ENCODE measurements around the gene C4orf50.

The C4orf50 gene

GRCh38 chr4:6055030-6055429 is 36.8 kb upstream of the C4orf50 start:
- H3K36me3 ChIP-seq (ENCODE audit: control insufficient read depth in 1 of 2, insufficient read depth in 2 of 2, low read length in 2 of 2), result no peaks in the 10 kb centered on the region
- no peaks in the 10 kb centered on the region for H3K4me1 ChIP-seq (ENCODE audit: control insufficient read depth in 1 of 2, insufficient read depth in 2 of 2, low read length in 2 of 2)
- no peak overlapping the region for H3K27ac ChIP-seq (ENCODE audit: low read depth, low read length)
- no peak overlapping the region for H3K4me3 ChIP-seq (ENCODE audit: low read depth in 1 of 2, low read length in 2 of 2)
- H3K9ac ChIP-seq (ENCODE audit: low read depth in 1 of 2, low read length in 2 of 2), result no peak overlapping the region
- H3K9me3 ChIP-seq (ENCODE audit: control insufficient read depth in 1 of 2, low read length in 2 of 2), result peaks cover 30 to 32% of the 10 kb centered on the region in 2 donors
- no peaks in the 10 kb centered on the region for H3K27me3 ChIP-seq (ENCODE audit: control insufficient read depth in 1 of 2, insufficient read depth in 2 of 2, low read length in 2 of 2)

- Histone ChIP-seq H3K9me3 (ENCODE audit: control insufficient read depth in 1 of 2, low read length in 2 of 2) (peaks cover 23 to 25% of the 10 kb centered on the region in 2 donors), H3K27me3 (ENCODE audit: control insufficient read depth in 1 of 2, insufficient read depth in 2 of 2, low read length in 2 of 2) (no peaks in the 10 kb centered on the region), H3K27ac (ENCODE audit: low read depth, low read length) (no peak overlapping the region), H3K4me3 (ENCODE audit: low read depth in 1 of 2, low read length in 2 of 2) (no peak overlapping the region), H3K4me1 (ENCODE audit: control insufficient read depth in 1 of 2, insufficient read depth in 2 of 2, low read length in 2 of 2) (no peaks in the 10 kb centered on the region), H3K9ac (ENCODE audit: low read depth in 1 of 2, low read length in 2 of 2) (no peak overlapping the region), H3K36me3 (ENCODE audit: control insufficient read depth in 1 of 2, insufficient read depth in 2 of 2, low read length in 2 of 2) (no peaks in the 10 kb centered on the region)
Observed at GRCh38 chr4:6054162-6054922, 36.1 kb upstream of the C4orf50 start.

DNA sequence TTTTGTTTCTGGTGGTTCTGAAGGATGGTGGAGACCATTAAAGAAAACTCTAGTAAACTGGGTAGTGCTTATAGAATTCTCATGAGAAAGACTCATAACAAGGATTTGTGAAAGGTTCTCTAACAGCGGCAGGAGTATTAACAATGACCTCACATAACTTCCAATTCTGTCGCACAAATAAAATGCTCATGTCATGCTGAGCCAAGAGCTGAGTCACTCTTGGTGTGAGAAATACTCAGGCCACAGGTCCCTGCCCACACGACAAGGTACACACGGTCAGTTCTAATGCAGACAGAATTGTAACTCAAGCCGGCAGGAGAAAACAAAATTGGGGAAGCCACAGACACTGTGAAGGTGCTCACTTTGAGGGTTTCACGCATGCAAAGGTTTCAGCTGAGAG is 34.4 kb upstream of the C4orf50 start:
- Histone ChIP-seq H3K4me1 (ENCODE audit: control insufficient read depth in 1 of 2, insufficient read depth in 2 of 2, low read length in 2 of 2) (no peaks in the 10 kb centered on the region), H3K36me3 (ENCODE audit: control insufficient read depth in 1 of 2, insufficient read depth in 2 of 2, low read length in 2 of 2) (no peaks in the 10 kb centered on the region), H3K27ac (ENCODE audit: low read depth, low read length) (no peak overlapping the region), H3K27me3 (ENCODE audit: control insufficient read depth in 1 of 2, insufficient read depth in 2 of 2, low read length in 2 of 2) (no peaks in the 10 kb centered on the region), H3K9me3 (ENCODE audit: control insufficient read depth in 1 of 2, low read length in 2 of 2) (peaks cover 7 to 8% of the 10 kb centered on the region in 2 donors), H3K4me3 (ENCODE audit: low read depth in 1 of 2, low read length in 2 of 2) (no peak overlapping the region), H3K9ac (ENCODE audit: low read depth in 1 of 2, low read length in 2 of 2) (no peak overlapping the region)

- Histone ChIP-seq H3K9ac (ENCODE audit: low read depth in 1 of 2, low read length in 2 of 2) (no peak overlapping the region), H3K27ac (ENCODE audit: low read depth, low read length) (no peak overlapping the region), H3K4me3 (ENCODE audit: low read depth in 1 of 2, low read length in 2 of 2) (no peak overlapping the region), H3K4me1 (ENCODE audit: control insufficient read depth in 1 of 2, insufficient read depth in 2 of 2, low read length in 2 of 2) (no peaks in the 10 kb centered on the region), H3K27me3 (ENCODE audit: control insufficient read depth in 1 of 2, insufficient read depth in 2 of 2, low read length in 2 of 2) (no peaks in the 10 kb centered on the region), H3K36me3 (ENCODE audit: control insufficient read depth in 1 of 2, insufficient read depth in 2 of 2, low read length in 2 of 2) (no peaks in the 10 kb centered on the region), H3K9me3 (ENCODE audit: control insufficient read depth in 1 of 2, low read length in 2 of 2) (no peaks in the 10 kb centered on the region)
Observed at GRCh38 chr4:6050551-6050950, 32.3 kb upstream of the C4orf50 start.

DNA sequence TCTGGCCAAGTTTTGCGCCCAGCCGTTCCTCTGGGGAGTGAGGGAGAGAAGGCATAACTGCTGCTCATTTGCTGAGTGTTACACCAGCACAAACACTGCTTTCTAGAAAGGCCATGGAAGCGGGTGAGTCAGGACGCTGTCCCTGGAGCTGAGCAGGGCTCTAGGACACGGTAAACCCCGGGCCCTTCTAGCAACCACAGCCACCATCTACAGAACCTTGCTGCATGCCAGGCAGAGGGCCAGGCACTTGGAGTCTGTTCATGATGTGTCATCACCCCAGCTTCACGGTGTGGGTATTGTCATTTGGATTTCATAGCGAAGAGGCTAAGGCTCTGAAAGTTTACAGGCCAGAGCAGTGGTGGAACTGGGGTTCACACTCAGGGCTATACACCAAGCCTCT is 31.8 kb upstream of the C4orf50 start:
- Histone ChIP-seq H3K36me3 (ENCODE audit: control insufficient read depth in 1 of 2, insufficient read depth in 2 of 2, low read length in 2 of 2) (no peaks in the 10 kb centered on the region), H3K9me3 (ENCODE audit: control insufficient read depth in 1 of 2, low read length in 2 of 2) (no peaks in the 10 kb centered on the region), H3K4me3 (ENCODE audit: low read depth in 1 of 2, low read length in 2 of 2) (no peak overlapping the region), H3K27ac (ENCODE audit: low read depth, low read length) (no peak overlapping the region), H3K9ac (ENCODE audit: low read depth in 1 of 2, low read length in 2 of 2) (no peak overlapping the region), H3K4me1 (ENCODE audit: control insufficient read depth in 1 of 2, insufficient read depth in 2 of 2, low read length in 2 of 2) (no peaks in the 10 kb centered on the region), H3K27me3 (ENCODE audit: control insufficient read depth in 1 of 2, insufficient read depth in 2 of 2, low read length in 2 of 2) (no peaks in the 10 kb centered on the region)

DNA sequence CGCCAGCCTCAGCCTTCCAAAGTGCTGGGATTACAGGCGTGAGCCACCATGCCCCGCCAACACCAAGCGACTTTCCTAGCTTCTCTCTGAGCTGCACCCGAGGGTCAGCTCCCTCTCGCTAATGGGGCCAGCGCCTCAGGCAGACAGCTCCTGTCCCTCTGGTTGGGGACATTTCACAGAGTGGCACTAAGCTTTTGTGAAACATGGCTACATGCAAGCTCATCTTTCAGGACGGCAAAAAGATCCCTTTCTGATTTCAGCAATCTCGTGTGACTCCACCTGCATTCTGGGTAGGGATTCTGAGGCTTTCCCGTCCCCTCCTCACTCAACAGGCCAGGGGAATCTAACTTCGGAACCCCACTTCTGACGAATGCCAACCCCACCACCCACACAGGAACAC is 31.0 kb upstream of the C4orf50 start:
- Histone ChIP-seq H3K4me3 (ENCODE audit: low read depth in 1 of 2, low read length in 2 of 2) (no peak overlapping the region), H3K4me1 (ENCODE audit: control insufficient read depth in 1 of 2, insufficient read depth in 2 of 2, low read length in 2 of 2) (no peaks in the 10 kb centered on the region), H3K36me3 (ENCODE audit: control insufficient read depth in 1 of 2, insufficient read depth in 2 of 2, low read length in 2 of 2) (no peaks in the 10 kb centered on the region), H3K9me3 (ENCODE audit: control insufficient read depth in 1 of 2, low read length in 2 of 2) (no peaks in the 10 kb centered on the region), H3K27me3 (ENCODE audit: control insufficient read depth in 1 of 2, insufficient read depth in 2 of 2, low read length in 2 of 2) (no peaks in the 10 kb centered on the region), H3K27ac (ENCODE audit: low read depth, low read length) (no peak overlapping the region), H3K9ac (ENCODE audit: low read depth in 1 of 2, low read length in 2 of 2) (no peak overlapping the region)

DNA sequence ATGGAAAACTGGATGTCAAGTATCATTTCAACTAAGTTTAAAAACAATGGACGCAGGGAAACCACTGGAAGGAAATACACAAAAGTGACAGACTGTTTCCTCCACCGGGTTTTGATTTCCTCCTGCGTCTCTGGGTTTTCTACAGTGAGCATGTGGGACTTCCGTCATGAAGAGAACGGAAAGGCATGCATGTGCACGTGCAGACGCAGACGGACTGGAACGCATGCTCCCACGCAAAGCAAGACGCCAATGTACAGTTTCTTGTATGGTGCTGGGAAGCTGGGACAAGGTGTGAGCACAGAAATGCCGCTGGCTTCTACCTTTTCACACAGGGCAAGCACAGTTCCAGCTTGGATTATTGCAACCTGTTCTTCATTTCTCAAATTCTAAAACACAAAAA is 30.3 kb upstream of the C4orf50 start:
- H3K27ac ChIP-seq (ENCODE audit: low read depth, low read length), result no peak overlapping the region
- no peaks in the 10 kb centered on the region for H3K36me3 ChIP-seq (ENCODE audit: control insufficient read depth in 1 of 2, insufficient read depth in 2 of 2, low read length in 2 of 2)
- no peaks in the 10 kb centered on the region for H3K9me3 ChIP-seq (ENCODE audit: control insufficient read depth in 1 of 2, low read length in 2 of 2)
- H3K4me1 ChIP-seq (ENCODE audit: control insufficient read depth in 1 of 2, insufficient read depth in 2 of 2, low read length in 2 of 2), result no peaks in the 10 kb centered on the region
- H3K27me3 ChIP-seq (ENCODE audit: control insufficient read depth in 1 of 2, insufficient read depth in 2 of 2, low read length in 2 of 2), result no peaks in the 10 kb centered on the region
- H3K4me3 ChIP-seq (ENCODE audit: low read depth in 1 of 2, low read length in 2 of 2), result no peak overlapping the region
- H3K9ac ChIP-seq (ENCODE audit: low read depth in 1 of 2, low read length in 2 of 2), result no peak overlapping the region

DNA sequence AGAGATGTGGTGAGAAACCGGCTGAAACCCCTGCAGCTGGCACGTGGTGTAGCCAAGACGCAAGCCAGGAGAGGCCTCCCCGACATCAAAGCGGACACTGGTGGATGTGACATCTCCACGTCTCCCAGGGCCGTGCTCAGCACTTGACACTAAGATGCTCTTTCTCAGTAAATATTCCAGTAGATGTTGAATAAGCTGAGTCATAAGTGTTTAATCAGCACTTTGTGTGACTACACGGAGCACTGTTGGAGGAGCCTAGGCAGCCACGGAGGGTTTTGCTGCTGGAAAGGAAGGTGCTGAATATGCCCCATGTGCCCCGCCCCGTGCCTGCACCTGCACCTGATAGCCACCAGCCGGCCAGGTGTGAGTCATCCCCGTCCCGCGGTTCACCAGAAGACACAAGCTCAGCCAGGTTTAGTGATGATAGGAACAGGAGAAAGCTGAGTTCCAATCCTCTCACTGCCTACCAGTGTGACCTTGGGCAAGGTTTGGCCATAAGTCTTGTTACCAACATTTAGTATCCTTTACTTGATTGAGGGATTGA is 29.0 kb upstream of the C4orf50 start:
- Histone ChIP-seq H3K9me3 (ENCODE audit: control insufficient read depth in 1 of 2, low read length in 2 of 2) (no peaks in the 10 kb centered on the region), H3K27me3 (ENCODE audit: control insufficient read depth in 1 of 2, insufficient read depth in 2 of 2, low read length in 2 of 2) (peaks cover 0 to 7% of the 10 kb centered on the region in 2 donors), H3K4me1 (ENCODE audit: control insufficient read depth in 1 of 2, insufficient read depth in 2 of 2, low read length in 2 of 2) (no peaks in the 10 kb centered on the region), H3K4me3 (ENCODE audit: low read depth in 1 of 2, low read length in 2 of 2) (no peak overlapping the region), H3K27ac (ENCODE audit: low read depth, low read length) (no peak overlapping the region), H3K36me3 (ENCODE audit: control insufficient read depth in 1 of 2, insufficient read depth in 2 of 2, low read length in 2 of 2) (no peaks in the 10 kb centered on the region), H3K9ac (ENCODE audit: low read depth in 1 of 2, low read length in 2 of 2) (no peak overlapping the region)

DNA sequence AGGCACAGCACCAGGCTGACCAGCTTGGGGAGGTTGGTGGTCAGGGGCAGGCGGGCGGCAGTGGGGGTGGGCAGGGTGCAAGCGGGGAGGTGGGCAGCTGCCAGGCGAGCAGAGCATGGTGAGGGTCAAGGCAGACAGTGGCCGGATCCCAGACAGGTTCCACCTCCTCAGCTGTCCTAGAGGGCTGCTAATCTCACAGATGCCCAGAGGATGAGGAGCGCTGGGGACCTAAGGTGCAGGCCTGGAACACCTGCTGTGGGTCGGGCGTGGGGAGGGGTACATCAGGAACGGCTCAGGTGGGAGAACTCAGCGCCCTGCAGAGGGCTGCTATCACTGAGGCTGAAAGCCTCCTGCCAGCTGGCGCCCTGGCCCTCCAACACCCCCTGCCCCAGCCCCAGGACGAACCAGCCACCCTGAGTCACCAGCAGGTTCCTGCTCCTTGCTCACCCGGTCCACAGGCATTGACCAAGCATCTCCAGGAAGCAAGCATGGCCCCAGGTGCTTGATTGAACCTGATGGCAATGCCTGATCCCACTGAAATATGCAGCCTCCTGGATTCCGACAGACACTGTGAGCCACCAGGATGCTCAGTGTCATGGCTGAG is 28.4 kb upstream of the C4orf50 start:
- no peaks in the 10 kb centered on the region for H3K9me3 ChIP-seq (ENCODE audit: control insufficient read depth in 1 of 2, low read length in 2 of 2)
- H3K27ac ChIP-seq (ENCODE audit: low read depth, low read length), result no peak overlapping the region
- no peaks in the 10 kb centered on the region for H3K4me1 ChIP-seq (ENCODE audit: control insufficient read depth in 1 of 2, insufficient read depth in 2 of 2, low read length in 2 of 2)
- peaks cover 0 to 7% of the 10 kb centered on the region in 2 donors for H3K27me3 ChIP-seq (ENCODE audit: control insufficient read depth in 1 of 2, insufficient read depth in 2 of 2, low read length in 2 of 2)
- no peak overlapping the region for H3K4me3 ChIP-seq (ENCODE audit: low read depth in 1 of 2, low read length in 2 of 2)
- H3K36me3 ChIP-seq (ENCODE audit: control insufficient read depth in 1 of 2, insufficient read depth in 2 of 2, low read length in 2 of 2), result no peaks in the 10 kb centered on the region
- no peak overlapping the region for H3K9ac ChIP-seq (ENCODE audit: low read depth in 1 of 2, low read length in 2 of 2)

- Histone ChIP-seq H3K9ac (ENCODE audit: low read depth in 1 of 2, low read length in 2 of 2) (no peak overlapping the region), H3K27me3 (ENCODE audit: control insufficient read depth in 1 of 2, insufficient read depth in 2 of 2, low read length in 2 of 2) (peaks cover 0 to 7% of the 10 kb centered on the region in 2 donors)
Observed at GRCh38 chr4:6044805-6045204, 26.6 kb upstream of the C4orf50 start.

More at GRCh38 chr4:6044805-6045204, 26.6 kb upstream of the C4orf50 start:
- Histone ChIP-seq H3K4me3 (ENCODE audit: low read depth in 1 of 2, low read length in 2 of 2) (no peak overlapping the region), H3K4me1 (ENCODE audit: control insufficient read depth in 1 of 2, insufficient read depth in 2 of 2, low read length in 2 of 2) (no peaks in the 10 kb centered on the region), H3K27ac (ENCODE audit: low read depth, low read length) (no peak overlapping the region), H3K36me3 (ENCODE audit: control insufficient read depth in 1 of 2, insufficient read depth in 2 of 2, low read length in 2 of 2) (no peaks in the 10 kb centered on the region), H3K9me3 (ENCODE audit: control insufficient read depth in 1 of 2, low read length in 2 of 2) (no peaks in the 10 kb centered on the region)
